ENCODE results near the gene CHN1. TPM values are rescaled to one million over a fixed set of nuclear protein-coding genes. Genes with fewer than 3 reads are reported as not detected.

CHN1 gene
- total RNA-seq, 1 experiment from 2014 or later = 0.41 TPM

DNA sequence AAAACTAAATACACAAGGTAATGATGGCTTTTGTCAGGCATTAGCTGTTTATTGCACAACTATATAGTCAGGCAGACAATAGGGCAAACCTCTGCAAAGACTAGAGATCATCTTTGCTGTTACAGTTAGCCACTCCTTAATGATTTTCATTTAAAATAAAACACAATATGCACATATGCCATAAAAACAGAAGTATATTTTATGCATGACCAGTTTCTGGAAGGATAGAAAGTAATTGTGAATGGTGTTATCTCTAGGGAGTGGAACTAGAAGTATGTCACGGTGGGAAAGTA, 102.0 kb downstream of the CHN1 start:
- TF ChIP-seq CTCF (IDR thresholded peaks at IDR 0.05; ENCODE audit: insufficient read depth in 1 of 2, low read depth in 1 of 2, low read length in 1 of 2, severe bottlenecking in 1 of 2, unreplicated experiment in 1 of 2) = no peak
- H3K36me3 Mint-ChIP-seq (ENCODE audit: insufficient read depth, unreplicated experiment) = no peaks in the 10 kb centered on the region
- H3K27me3 Mint-ChIP-seq (ENCODE audit: insufficient read depth, unreplicated experiment) = peaks cover 5% of the 10 kb centered on the region
- ChIA-PET POLR2A (no interaction called here), CTCF (no interaction called here)
- intact Hi-C loops (cut with micrococcal nuclease; ENCODE audit: unreplicated experiment) = no loop called here
- no peaks in the 10 kb centered on the region for H3K4me1 Mint-ChIP-seq (ENCODE audit: low read depth, unreplicated experiment)
- no peak overlapping the region for H3K4me3 ChIP-seq (ENCODE audit: low read depth, low read length)
- H3K9me3 Mint-ChIP-seq (ENCODE audit: unreplicated experiment) = no peaks in the 10 kb centered on the region
- H3K4me1 ChIP-seq = no peaks in the 10 kb centered on the region
- no peaks in the 10 kb centered on the region for H3K9me3 ChIP-seq
- H3K27ac Mint-ChIP-seq (ENCODE audit: unreplicated experiment) = no peak overlapping the region
- no peaks in the 10 kb centered on the region for H3K36me3 ChIP-seq (ENCODE audit: control insufficient read depth, insufficient read depth, low read length)
- H3K27me3 ChIP-seq (replicated peaks; ENCODE audit: control insufficient read depth, insufficient read depth, low read length) = no peaks in the 10 kb centered on the region
- no peak overlapping the region for H3K4me3 Mint-ChIP-seq (ENCODE audit: unreplicated experiment)
- BruUV-seq (replicated peaks) = no TSS peak
- no peak for DNase-seq

DNA sequence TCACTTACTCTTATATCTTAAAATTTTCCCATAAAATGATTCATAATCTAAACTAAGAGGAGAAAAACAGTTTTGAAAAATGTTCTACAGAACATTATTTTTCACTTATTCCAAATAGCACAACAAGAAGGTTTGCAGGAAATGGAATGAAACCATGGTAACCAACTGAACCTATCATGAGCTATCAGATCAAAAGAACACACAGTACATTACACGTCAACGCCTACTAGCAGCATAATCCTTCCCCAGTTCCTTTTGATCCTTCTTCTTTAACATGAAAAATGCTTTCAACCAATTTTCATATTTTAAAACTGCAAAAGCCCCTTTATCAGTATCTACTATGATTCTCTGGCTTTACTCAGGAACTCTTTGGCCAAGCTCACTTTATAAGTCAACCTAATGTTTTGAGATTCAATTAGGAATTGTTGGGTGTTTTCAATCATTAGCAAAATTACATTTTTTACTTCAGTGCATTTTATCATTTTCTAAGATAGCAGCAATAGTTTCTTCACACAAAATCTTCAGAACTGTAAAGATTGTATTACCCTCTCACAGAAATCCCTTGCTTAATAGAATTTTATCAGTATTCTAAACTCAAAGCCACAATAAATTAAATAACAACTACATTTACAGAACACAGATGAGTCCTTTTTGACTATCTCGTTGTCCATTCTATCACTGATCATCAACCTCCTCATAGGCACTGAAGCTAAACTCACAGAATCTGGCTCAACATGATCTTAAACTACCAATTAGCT, 102.5 kb downstream of the CHN1 start:
- POLR2A ChIA-PET = no interaction called here
- no peak for DNase-seq
- CTCF ChIA-PET = no interaction called here

GRCh38 chr2:174901075-174901474, 104.1 kb downstream of the CHN1 start:
- Mint-ChIP-seq H3K27me3 (ENCODE audit: insufficient read depth, unreplicated experiment) (peaks cover under 1% of the 10 kb centered on the region), H3K9me3 (ENCODE audit: unreplicated experiment) (no peaks in the 10 kb centered on the region), H3K36me3 (ENCODE audit: insufficient read depth, unreplicated experiment) (no peaks in the 10 kb centered on the region), H3K4me3 (ENCODE audit: unreplicated experiment) (no peak overlapping the region), H3K27ac (ENCODE audit: unreplicated experiment) (no peak overlapping the region), H3K4me1 (ENCODE audit: low read depth, unreplicated experiment) (no peaks in the 10 kb centered on the region)
- Histone ChIP-seq H3K27me3 (replicated peaks; ENCODE audit: control insufficient read depth, insufficient read depth, low read length) (no peaks in the 10 kb centered on the region; the same call in 1 of the 2 replicates), H3K4me1 (no peaks in the 10 kb centered on the region), H3K36me3 (ENCODE audit: control insufficient read depth, insufficient read depth, low read length) (no peaks in the 10 kb centered on the region), H3K9me3 (no peaks in the 10 kb centered on the region), H3K4me3 (ENCODE audit: low read depth, low read length) (no peak overlapping the region)
- DNase-seq = peak in 1 of 2 experiments; percentile 1
- BruUV-seq (replicated peaks) = no TSS peak
- intact Hi-C loops (cut with micrococcal nuclease; ENCODE audit: unreplicated experiment) = no loop called here
- no peak for TF ChIP-seq CTCF (IDR thresholded peaks at IDR 0.05; ENCODE audit: insufficient read depth in 1 of 2, low read depth in 1 of 2, low read length in 1 of 2, severe bottlenecking in 1 of 2, unreplicated experiment in 1 of 2)
- ChIA-PET POLR2A (no interaction called here), CTCF (no interaction called here)

More for the DNA sequence above, 102.5 kb downstream of the CHN1 start:
- no peaks in the 10 kb centered on the region for H3K4me1 ChIP-seq
- H3K27me3 Mint-ChIP-seq (ENCODE audit: insufficient read depth, unreplicated experiment) = peaks cover 5% of the 10 kb centered on the region
- intact Hi-C loops (cut with micrococcal nuclease; ENCODE audit: unreplicated experiment) = no loop called here
- H3K36me3 ChIP-seq (ENCODE audit: control insufficient read depth, insufficient read depth, low read length) = no peaks in the 10 kb centered on the region
- TF ChIP-seq CTCF (IDR thresholded peaks at IDR 0.05; ENCODE audit: insufficient read depth in 1 of 2, low read depth in 1 of 2, low read length in 1 of 2, severe bottlenecking in 1 of 2, unreplicated experiment in 1 of 2) = no peak
- no peaks in the 10 kb centered on the region for H3K9me3 Mint-ChIP-seq (ENCODE audit: unreplicated experiment)
- H3K27me3 ChIP-seq (replicated peaks; ENCODE audit: control insufficient read depth, insufficient read depth, low read length) = no peaks in the 10 kb centered on the region
- BruUV-seq (replicated peaks) = no TSS peak
- no peaks in the 10 kb centered on the region for H3K4me1 Mint-ChIP-seq (ENCODE audit: low read depth, unreplicated experiment)
- no peaks in the 10 kb centered on the region for H3K36me3 Mint-ChIP-seq (ENCODE audit: insufficient read depth, unreplicated experiment)
- no peak overlapping the region for H3K4me3 ChIP-seq (ENCODE audit: low read depth, low read length)
- no peak overlapping the region for H3K4me3 Mint-ChIP-seq (ENCODE audit: unreplicated experiment)
- no peaks in the 10 kb centered on the region for H3K9me3 ChIP-seq
- no peak overlapping the region for H3K27ac Mint-ChIP-seq (ENCODE audit: unreplicated experiment)
